Measurements from ENCODE around the gene CST1. TPM values are rescaled to one million over a fixed set of nuclear protein-coding genes. Genes with fewer than 3 reads are reported as not detected.
"Not testable (repeated sequence)": the region's sequence is repeated elsewhere in the genome, so short reads cannot be mapped to it uniquely, and the experiment has no call there.

Gene CST1
- total RNA-seq, 2 donors from 2014 or later = not detected

DNA sequence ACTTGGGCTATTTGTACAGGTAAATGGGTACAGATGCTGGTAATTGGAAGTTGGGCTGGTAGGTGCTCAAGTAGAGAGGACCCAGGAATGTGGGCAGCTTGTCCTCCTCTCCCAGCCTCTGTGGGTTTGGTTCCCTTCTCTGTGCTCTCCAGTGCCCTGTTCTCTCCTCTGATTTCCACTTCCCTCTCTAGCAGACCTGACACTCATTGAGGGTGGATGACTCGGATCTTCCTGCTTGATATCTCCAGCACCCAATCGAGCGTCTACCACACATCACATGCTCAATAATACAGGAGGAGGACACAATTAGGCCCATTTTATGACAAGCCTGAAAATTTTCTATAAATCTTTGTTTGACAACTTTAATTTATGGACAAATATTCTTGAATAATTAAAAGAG, 23.7 kb downstream of the CST1 start:
- TF ChIP-seq CTCF (IDR thresholded peaks at IDR 0.05) (no peak), POLR2A (IDR thresholded peaks at IDR 0.05) (no peak)
- no peaks in the 10 kb centered on the region for H3K4me1 ChIP-seq
- no peaks in the 10 kb centered on the region for H3K27me3 ChIP-seq
- H3K9me3 ChIP-seq = no peaks in the 10 kb centered on the region
- DNase-seq = no peak
- H3K36me3 ChIP-seq (replicated peaks in 1 of 2; ENCODE audit: insufficient read depth in 1 of 2, low read depth in 2 of 2) = no peaks in the 10 kb centered on the region
- no peak overlapping the region for H3K4me3 ChIP-seq
- no peak overlapping the region for H3K27ac ChIP-seq
- WGBS, 2 donors = 61 to 62% methylated on average over 3 of the region's 3 CpGs
- intact Hi-C loops (cut with DNase I) = no loop called here
- no peak for ATAC-seq

GRCh38 chr20:23725102-23725501, 25.6 kb downstream of the CST1 start:
- H3K36me3 ChIP-seq (replicated peaks in 1 of 2; ENCODE audit: insufficient read depth in 1 of 2, low read depth in 2 of 2) = no peaks in the 10 kb centered on the region
- 84 to 85% methylated on average over 3 of the region's 3 CpGs for WGBS, 2 donors
- no peak overlapping the region for H3K27ac ChIP-seq
- H3K9me3 ChIP-seq = no peaks in the 10 kb centered on the region
- ATAC-seq = no peak
- no peak for DNase-seq
- H3K4me3 ChIP-seq = no peak overlapping the region
- TF ChIP-seq POLR2A (IDR thresholded peaks at IDR 0.05) (no peak), CTCF (IDR thresholded peaks at IDR 0.05) (no peak)
- no peaks in the 10 kb centered on the region for H3K4me1 ChIP-seq
- no peaks in the 10 kb centered on the region for H3K27me3 ChIP-seq
- intact Hi-C loops (cut with DNase I) = no loop called here

- H3K27me3 ChIP-seq; H3K36me3 ChIP-seq (replicated peaks in 1 of 2; ENCODE audit: insufficient read depth in 1 of 2, low read depth in 2 of 2); H3K27ac ChIP-seq; H3K9me3 ChIP-seq; H3K4me1 ChIP-seq; H3K4me3 ChIP-seq; intact Hi-C loops (cut with DNase I); ATAC-seq: not testable (repeated sequence)
- 44 to 46% methylated on average over 2 of the region's 2 CpGs for WGBS, 2 donors
- peak; percentile 17 to 39 (median 26) for DNase-seq
- TF ChIP-seq CTCF (IDR thresholded peaks at IDR 0.05) = peak in 4 of 7 experiments; percentile 13 to 31 (median 23)
Measured at GRCh38 chr20:23723659-23724307, 27.0 kb downstream of the CST1 start.

- H3K27ac ChIP-seq; H3K36me3 ChIP-seq (replicated peaks in 1 of 2; ENCODE audit: insufficient read depth in 1 of 2, low read depth in 2 of 2); H3K9me3 ChIP-seq; H3K4me3 ChIP-seq; DNase-seq; H3K27me3 ChIP-seq; ATAC-seq; intact Hi-C loops (cut with DNase I); H3K4me1 ChIP-seq: not testable (repeated sequence)
- WGBS, 2 donors = 57 to 59% methylated on average over 5 of the region's 5 CpGs
Measured at GRCh38 chr20:23722851-23723250, 27.9 kb downstream of the CST1 start.

- H3K27me3 ChIP-seq = no peaks in the 10 kb centered on the region
- WGBS, 2 donors = 46 to 53% methylated on average over 1 of the region's 1 CpG
- no peaks in the 10 kb centered on the region for H3K9me3 ChIP-seq
- no peaks in the 10 kb centered on the region for H3K36me3 ChIP-seq (replicated peaks in 1 of 2; ENCODE audit: insufficient read depth in 1 of 2, low read depth in 2 of 2)
- ATAC-seq (no peak), DNase-seq (no peak)
- TF ChIP-seq POLR2A (IDR thresholded peaks at IDR 0.05) (no peak), CTCF (IDR thresholded peaks at IDR 0.05) (no peak)
- intact Hi-C loops (cut with DNase I) = no loop called here
- no peak overlapping the region for H3K27ac ChIP-seq
- no peak overlapping the region for H3K4me3 ChIP-seq
- no peaks in the 10 kb centered on the region for H3K4me1 ChIP-seq
Measured at GRCh38 chr20:23721962-23722361, 28.8 kb downstream of the CST1 start.

GRCh38 chr20:23719351-23719750, 31.4 kb downstream of the CST1 start:
- WGBS, 2 donors = 18 to 30% methylated on average over 9 of the region's 9 CpGs
- H3K4me3 ChIP-seq, H3K4me1 ChIP-seq: not testable (repeated sequence)

GRCh38 chr20:23711778-23712177, 39.0 kb downstream of the CST1 start:
- H3K9me3 ChIP-seq; DNase-seq; H3K4me3 ChIP-seq; ATAC-seq; intact Hi-C loops (cut with DNase I); H3K27ac ChIP-seq; H3K27me3 ChIP-seq; H3K4me1 ChIP-seq; H3K36me3 ChIP-seq (replicated peaks in 1 of 2; ENCODE audit: insufficient read depth in 1 of 2, low read depth in 2 of 2): not testable (repeated sequence)

More at GRCh38 chr20:23719351-23719750, 31.4 kb downstream of the CST1 start:
- H3K36me3 ChIP-seq (replicated peaks in 1 of 2; ENCODE audit: insufficient read depth in 1 of 2, low read depth in 2 of 2); H3K27me3 ChIP-seq; intact Hi-C loops (cut with DNase I); H3K27ac ChIP-seq; H3K9me3 ChIP-seq; DNase-seq; ATAC-seq: not testable (repeated sequence)
